IPS-11a (cell line): ENCODE measurements around the gene MPP3.

Experiments
- H3K4me3 ChIP-seq: one replicate; pipeline ENCODE4 v1.5.1; 2013; ENCODE audit warnings: low read depth, low read length, control low read depth

Gene MPP3

GRCh38 chr17:43834106-43834505 lies 1.2 kb upstream of the MPP3 start:
- no peak overlapping the region for H3K4me3 ChIP-seq

DNA sequence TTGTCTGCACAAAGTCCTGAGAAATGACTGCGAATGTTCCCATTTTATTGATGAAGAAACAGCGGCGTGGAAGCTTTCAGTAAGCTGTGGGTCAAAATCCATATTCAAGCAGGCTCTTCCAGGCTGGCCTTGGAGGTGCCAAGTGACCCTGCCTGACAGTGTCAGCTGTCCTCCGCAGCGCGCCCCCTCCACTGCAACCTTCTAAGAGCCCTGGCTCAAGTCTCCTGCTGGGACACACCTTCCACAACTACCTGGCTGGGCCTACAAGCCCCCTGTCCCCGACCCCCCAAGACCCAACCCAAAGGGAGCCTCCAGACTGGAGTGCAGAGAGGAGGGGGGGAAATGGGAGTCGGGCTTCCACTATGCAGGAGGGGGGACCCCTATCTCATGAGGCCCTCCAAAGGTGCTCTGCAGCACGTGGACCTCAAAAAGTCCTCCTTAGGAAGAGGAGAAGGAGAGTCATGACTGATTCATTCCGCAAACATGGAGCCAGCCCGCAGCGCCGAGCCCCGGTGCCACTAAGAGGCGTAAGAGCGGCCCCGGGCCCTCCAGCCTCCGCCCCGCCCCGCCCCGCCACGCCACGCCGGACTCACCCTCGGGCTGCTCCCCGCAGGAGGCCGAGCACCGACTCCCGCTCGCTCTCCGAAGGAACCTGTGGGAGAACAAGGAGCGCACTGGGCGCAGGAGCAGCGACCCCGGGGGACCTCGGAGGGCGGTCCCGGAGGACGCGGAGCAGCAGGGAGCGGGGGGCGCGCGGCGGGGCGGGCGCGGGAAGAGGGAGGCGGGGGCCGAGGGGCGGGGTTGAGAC lies 574 bp downstream of the MPP3 start:
- peak overlapping the region; percentile 45 for H3K4me3 ChIP-seq

DNA sequence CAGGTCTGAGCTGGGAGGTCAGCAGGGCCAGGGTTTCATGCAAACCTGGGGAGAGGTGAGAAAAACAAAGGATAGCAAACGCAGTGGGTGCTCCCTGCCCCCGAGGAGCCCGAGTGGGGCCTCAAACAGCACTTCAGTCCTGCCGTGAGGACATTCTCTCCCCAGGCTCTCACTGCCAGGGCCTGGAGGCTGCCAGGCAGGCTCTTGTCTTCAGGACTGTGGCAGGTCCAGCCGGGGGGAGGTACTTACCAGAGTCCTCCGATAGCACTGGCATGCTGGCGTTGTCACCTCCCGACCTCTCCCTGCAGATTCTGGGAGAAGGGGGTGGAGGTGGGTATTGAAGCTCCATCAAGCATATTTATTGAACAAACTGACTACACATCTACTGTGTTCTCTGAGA lies 1.3 kb downstream of the MPP3 start:
- H3K4me3 ChIP-seq: no peak overlapping the region

- no peak overlapping the region for H3K4me3 ChIP-seq
Observed at GRCh38 chr17:43830510-43831140, 2.3 kb downstream of the MPP3 start.

GRCh38 chr17:43829738-43830137 lies 3.2 kb downstream of the MPP3 start:
- H3K4me3 ChIP-seq: no peak overlapping the region

- no peak overlapping the region for H3K4me3 ChIP-seq
Observed at GRCh38 chr17:43827596-43827995, 5.3 kb downstream of the MPP3 start.

DNA sequence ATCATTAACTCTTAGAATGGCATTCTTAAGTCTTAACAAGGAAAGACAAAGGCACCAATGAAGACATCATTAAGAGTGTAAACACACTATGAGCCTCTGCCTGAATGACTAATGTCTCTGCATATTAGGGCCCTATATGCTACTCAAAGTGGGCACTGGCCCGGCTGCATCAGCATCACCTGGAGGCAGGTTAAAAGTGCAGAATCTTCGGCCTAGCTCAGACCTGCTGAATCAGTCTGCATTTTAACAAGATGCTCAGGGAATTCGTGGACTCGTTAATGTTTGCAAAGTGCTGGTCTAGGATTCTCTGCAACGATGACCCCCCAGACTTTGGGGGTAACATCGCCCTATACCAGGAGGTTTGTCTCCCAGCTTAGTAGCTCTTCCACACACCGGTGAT lies 6.7 kb downstream of the MPP3 start:
- no peak overlapping the region for H3K4me3 ChIP-seq

DNA sequence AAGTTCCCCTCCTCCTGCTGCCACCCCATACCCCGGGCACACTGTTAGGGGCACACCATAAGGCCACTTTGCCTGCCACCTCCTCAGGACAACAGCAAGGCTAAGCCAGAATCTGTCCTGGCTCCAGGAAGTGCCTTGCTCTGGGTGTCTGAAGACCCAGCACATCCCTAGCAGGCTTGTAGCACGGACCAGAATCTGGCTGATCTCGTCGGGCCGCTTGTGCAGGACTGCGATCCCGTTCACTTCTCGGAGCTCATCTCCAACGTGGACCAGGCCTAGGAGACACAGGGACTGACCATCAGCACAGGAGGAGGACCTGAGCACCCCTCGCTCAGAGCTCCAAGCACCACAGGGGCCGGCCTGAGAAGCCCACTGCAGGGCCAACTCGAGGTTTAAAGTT lies 7.4 kb downstream of the MPP3 start:
- no peak overlapping the region for H3K4me3 ChIP-seq

- no peak overlapping the region for H3K4me3 ChIP-seq
Observed at GRCh38 chr17:43823350-43824084, 9.4 kb downstream of the MPP3 start.

DNA sequence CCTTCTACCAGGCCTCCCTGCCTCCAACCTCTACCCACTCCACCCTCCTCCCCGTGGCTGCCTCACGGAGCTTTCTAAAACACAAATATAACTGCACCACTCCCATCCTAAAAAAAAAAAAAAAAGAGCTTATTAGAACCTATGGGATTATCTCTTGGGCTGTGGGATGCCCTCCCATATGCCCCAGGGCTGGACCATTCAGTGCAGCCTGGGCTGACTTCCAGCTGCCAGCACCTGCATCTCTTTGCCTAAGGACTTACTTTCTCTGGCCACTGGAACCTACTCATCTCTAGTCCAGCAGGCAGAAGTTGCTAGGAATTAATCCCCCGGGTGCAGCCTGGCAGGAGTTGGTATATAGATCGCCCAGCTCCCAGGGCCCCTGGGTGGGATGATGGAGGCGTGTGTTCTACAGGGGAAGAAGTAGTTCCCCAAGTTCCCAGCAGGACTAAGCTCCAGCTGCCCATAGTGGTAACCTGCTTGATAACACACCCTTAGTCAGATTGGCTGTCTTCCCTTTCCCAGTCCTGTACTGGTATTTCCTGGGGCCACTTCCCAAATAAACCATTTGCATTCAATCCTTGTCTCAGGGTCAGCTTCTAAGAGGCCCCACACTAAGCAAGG lies 10.3 kb downstream of the MPP3 start:
- no peak overlapping the region for H3K4me3 ChIP-seq

DNA sequence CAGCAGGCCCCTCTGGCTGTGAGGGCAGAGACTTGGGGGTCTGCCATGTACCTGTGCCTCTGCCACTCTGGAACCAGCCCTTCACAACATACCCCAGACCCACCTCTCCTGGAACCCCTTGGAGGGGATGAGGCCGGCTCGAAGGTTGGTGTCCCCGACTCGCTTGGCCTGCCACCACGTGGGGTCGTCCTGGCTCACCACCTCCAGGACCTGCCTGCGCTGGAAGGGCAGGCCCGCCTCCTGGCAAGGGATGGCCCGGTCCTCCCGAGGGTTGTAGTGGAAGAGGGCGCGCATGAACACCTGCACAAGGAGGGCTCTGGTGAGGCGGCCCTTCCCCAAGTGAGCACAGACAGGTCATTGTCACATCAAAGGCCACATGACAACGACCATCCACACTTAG lies 12.2 kb downstream of the MPP3 start:
- no peak overlapping the region for H3K4me3 ChIP-seq

GRCh38 chr17:43818966-43819365 lies 14.0 kb downstream of the MPP3 start:
- no peak overlapping the region for H3K4me3 ChIP-seq

GRCh38 chr17:43817826-43818225 lies 15.1 kb downstream of the MPP3 start:
- H3K4me3 ChIP-seq: no peak overlapping the region

GRCh38 chr17:43816336-43817320 lies 16.3 kb downstream of the MPP3 start:
- no peak overlapping the region for H3K4me3 ChIP-seq

- no peak overlapping the region for H3K4me3 ChIP-seq
Observed at GRCh38 chr17:43814714-43815113, 18.2 kb downstream of the MPP3 start.

DNA sequence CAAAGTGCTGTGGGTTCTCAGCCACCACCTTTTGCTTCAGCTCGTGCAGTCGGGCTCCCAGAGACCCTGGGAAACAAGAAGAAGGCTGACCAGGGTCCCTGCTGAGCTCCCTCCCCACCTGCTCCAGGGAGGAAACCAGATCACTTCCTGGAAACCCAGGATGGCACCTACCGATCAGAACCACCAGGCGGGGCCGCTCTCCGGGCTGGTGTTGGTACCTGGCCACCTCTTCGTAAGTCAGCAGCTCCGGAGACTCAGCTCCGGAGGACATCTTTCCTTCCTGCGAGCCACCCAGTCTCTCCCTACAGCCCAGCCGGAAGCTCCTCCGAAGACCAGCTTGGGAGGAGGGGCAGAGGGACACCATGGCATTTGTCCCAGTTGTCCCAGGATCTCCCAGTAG lies 18.9 kb downstream of the MPP3 start:
- H3K4me3 ChIP-seq: no peak overlapping the region

DNA sequence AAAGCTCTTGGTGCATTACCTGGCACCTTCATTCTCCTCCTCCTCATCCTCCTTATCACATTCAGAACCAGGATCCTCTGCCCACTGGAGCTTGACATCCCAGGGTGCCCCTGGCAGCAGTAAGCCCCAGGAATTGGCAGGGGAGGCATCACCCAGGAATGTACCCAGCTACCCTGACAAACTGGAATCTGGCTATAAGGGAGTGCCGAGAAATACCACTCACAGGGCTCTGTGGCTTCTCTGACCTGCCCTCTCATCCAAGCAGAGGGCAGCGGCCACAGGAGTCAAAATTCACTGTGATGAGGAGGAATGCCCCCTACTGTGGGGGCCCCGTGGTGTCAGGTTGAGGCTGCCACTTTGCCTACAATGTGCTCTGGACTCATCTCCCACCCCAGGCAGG lies 19.6 kb downstream of the MPP3 start:
- H3K4me3 ChIP-seq: no peak overlapping the region

- no peak overlapping the region for H3K4me3 ChIP-seq
Observed at GRCh38 chr17:43812396-43813265, 20.3 kb downstream of the MPP3 start.

- H3K4me3 ChIP-seq: no peak overlapping the region
Observed at GRCh38 chr17:43810823-43811222, 22.1 kb downstream of the MPP3 start.
